Activated CD8-positive, alpha-beta memory T cell treated with anti-CD3 and anti-CD28 coated beads for 36 hours (primary cell): Measurements from ENCODE around the gene PDE4D. TPM values are rescaled to one million over a fixed set of nuclear protein-coding genes. Genes with fewer than 3 reads are reported as not detected.
"Not testable (repeated sequence)": the region's sequence is repeated elsewhere in the genome, so short reads cannot be mapped to it uniquely, and the experiment has no call there.

ENCODE experiments used
- CTCF ChIA-PET: fragments of 350-600 bp; sonication (Branson Sonifier 250); formaldehyde crosslinking; loops from one replicate; lab custom pipeline; 2021; ENCODE audit warnings: antibody characterized with exemption; lab: Charles Lee
- POLR2A ChIA-PET: fragments of 350-600 bp; sonication (Branson Sonifier 250); formaldehyde crosslinking; loops from one replicate; lab custom pipeline; 2021; ENCODE audit warnings: antibody characterized with exemption; lab: Charles Lee
- total RNA-seq, 2 experiments: library from RNA; stranded (reverse); gene quantifications; one replicate each; pipeline ENCODE4 v1.2.3, GENCODE V29; 2021

PDE4D gene
- total RNA-seq, 2 experiments from 2014 or later, result 28.4 to 29.0 TPM

- POLR2A ChIA-PET, result no interaction called here
- CTCF ChIA-PET, result no interaction called here
Observed at GRCh38 chr5:59393585-59394420, 499.7 kb downstream of the PDE4D start.

- ChIA-PET CTCF (no interaction called here), POLR2A (no interaction called here)
Observed at GRCh38 chr5:59391576-59391975, 501.9 kb downstream of the PDE4D start.

GRCh38 chr5:59390989-59391388, 502.5 kb downstream of the PDE4D start:
- POLR2A ChIA-PET, result no interaction called here
- CTCF ChIA-PET, result no interaction called here

GRCh38 chr5:59390074-59390659, 503.4 kb downstream of the PDE4D start:
- ChIA-PET POLR2A (no interaction called here), CTCF (interaction anchor here (1.2 kb wide), 1 partner anchor 420 kb away, joined by 3 read pairs; no protein-coding TSS in a partner anchor)

GRCh38 chr5:59387127-59387526, 506.4 kb downstream of the PDE4D start:
- CTCF ChIA-PET, result no interaction called here

GRCh38 chr5:59385700-59386099, 507.8 kb downstream of the PDE4D start:
- POLR2A ChIA-PET, result no interaction called here
- CTCF ChIA-PET, result no interaction called here

More at GRCh38 chr5:59387127-59387526, 506.4 kb downstream of the PDE4D start:
- POLR2A ChIA-PET, result no interaction called here

GRCh38 chr5:59380350-59380951, 513.1 kb downstream of the PDE4D start:
- POLR2A ChIA-PET, result no interaction called here
- CTCF ChIA-PET, result interaction anchor here (0.7 to 2.3 kb wide), 4 partner anchors 192 to 1903 kb away, joined by 3 to 14 read pairs (median 4); no protein-coding TSS in a partner anchor

GRCh38 chr5:59374036-59374435, 519.5 kb downstream of the PDE4D start:
- CTCF ChIA-PET, POLR2A ChIA-PET: not testable (repeated sequence)

- CTCF ChIA-PET, result no interaction called here
- POLR2A ChIA-PET, result no interaction called here
Observed at GRCh38 chr5:59371525-59372127, 521.9 kb downstream of the PDE4D start.

GRCh38 chr5:59368951-59369350, 524.6 kb downstream of the PDE4D start:
- ChIA-PET CTCF (no interaction called here), POLR2A (no interaction called here)

GRCh38 chr5:59367791-59368394, 525.6 kb downstream of the PDE4D start:
- ChIA-PET POLR2A (no interaction called here), CTCF (interaction anchor here (0.6 to 1.5 kb wide), 5 partner anchors 10 to 187 kb away, joined by 3 to 4 read pairs (median 3); no protein-coding TSS in a partner anchor)

GRCh38 chr5:59366784-59367183, 526.7 kb downstream of the PDE4D start:
- ChIA-PET POLR2A (no interaction called here), CTCF (interaction anchor here (1.0 to 1.5 kb wide), 4 partner anchors 143 to 186 kb away, joined by 3 to 4 read pairs (median 4); no protein-coding TSS in a partner anchor)

- CTCF ChIA-PET, result no interaction called here
- POLR2A ChIA-PET, result no interaction called here
Observed at GRCh38 chr5:59362438-59362837, 531.1 kb downstream of the PDE4D start.

- POLR2A ChIA-PET, result no interaction called here
- CTCF ChIA-PET, result no interaction called here
Observed at GRCh38 chr5:59361454-59361853, 532.1 kb downstream of the PDE4D start.

- ChIA-PET CTCF (no interaction called here), POLR2A (no interaction called here)
Observed at GRCh38 chr5:59360130-59360555, 533.4 kb downstream of the PDE4D start.

- CTCF ChIA-PET, result no interaction called here
- POLR2A ChIA-PET, result no interaction called here
Observed at GRCh38 chr5:59358005-59358861, 535.3 kb downstream of the PDE4D start.

- ChIA-PET CTCF (no interaction called here), POLR2A (no interaction called here)
Observed at GRCh38 chr5:59357381-59357977, 536.0 kb downstream of the PDE4D start.

- POLR2A ChIA-PET, result no interaction called here
Observed at GRCh38 chr5:59356813-59357380, 536.6 kb downstream of the PDE4D start.

More at GRCh38 chr5:59356813-59357380, 536.6 kb downstream of the PDE4D start:
- CTCF ChIA-PET, result no interaction called here
